ENCODE data around the gene CPN2. TPM values are rescaled to one million over a fixed set of nuclear protein-coding genes. Genes with fewer than 3 reads are reported as not detected.

CPN2 gene
- total RNA-seq, 4 donors from 2014 or later, result not detected

GRCh38 chr3:194312186-194312742 is 38.9 kb downstream of the CPN2 start:
- H3K36me3 ChIP-seq, result no peaks in the 10 kb centered on the region
- no peak overlapping the region for H3K4me3 ChIP-seq
- DNase-seq, result no peak
- no peak for TF ChIP-seq POLR2A (IDR thresholded peaks at IDR 0.05)
- TF ChIP-seq CTCF (IDR thresholded peaks at IDR 0.05), result no peak
- peaks cover 0 to 16% (median 1%) of the 10 kb centered on the region in 4 donors for H3K4me1 ChIP-seq
- H3K9me3 ChIP-seq, result no peaks in the 10 kb centered on the region
- no peaks in the 10 kb centered on the region for H3K27me3 ChIP-seq
- peak overlapping the region in 1 of 4 donors; percentile 36 for H3K27ac ChIP-seq

GRCh38 chr3:194311000-194311399 is 40.1 kb downstream of the CPN2 start:
- no peak overlapping the region for H3K4me3 ChIP-seq
- TF ChIP-seq CTCF (IDR thresholded peaks at IDR 0.05) (no peak), POLR2A (IDR thresholded peaks at IDR 0.05) (no peak)
- H3K36me3 ChIP-seq, result no peaks in the 10 kb centered on the region
- H3K9me3 ChIP-seq, result no peaks in the 10 kb centered on the region
- no peak for DNase-seq
- peaks cover 0 to 15% (median 5%) of the 10 kb centered on the region in 4 donors for H3K4me1 ChIP-seq
- no peaks in the 10 kb centered on the region for H3K27me3 ChIP-seq
- H3K27ac ChIP-seq, result no peak overlapping the region

GRCh38 chr3:194310060-194310835 is 40.9 kb downstream of the CPN2 start:
- H3K9me3 ChIP-seq, result no peaks in the 10 kb centered on the region
- TF ChIP-seq POLR2A (IDR thresholded peaks at IDR 0.05), result no peak
- TF ChIP-seq CTCF (IDR thresholded peaks at IDR 0.05), result no peak
- no peaks in the 10 kb centered on the region for H3K27me3 ChIP-seq
- H3K4me1 ChIP-seq, result peaks cover 0 to 11% (median 5%) of the 10 kb centered on the region in 4 donors
- DNase-seq, result no peak
- no peak overlapping the region for H3K27ac ChIP-seq
- no peaks in the 10 kb centered on the region for H3K36me3 ChIP-seq
- H3K4me3 ChIP-seq, result no peak overlapping the region

- Histone ChIP-seq H3K27me3 (no peaks in the 10 kb centered on the region), H3K36me3 (no peaks in the 10 kb centered on the region), H3K9me3 (no peaks in the 10 kb centered on the region), H3K27ac (no peak overlapping the region), H3K4me1 (peaks cover 0 to 11% (median 2%) of the 10 kb centered on the region in 4 donors), H3K4me3 (no peak overlapping the region)
- no peak for DNase-seq
- TF ChIP-seq CTCF (IDR thresholded peaks at IDR 0.05), result no peak
- TF ChIP-seq POLR2A (IDR thresholded peaks at IDR 0.05), result no peak
These were observed 42.3 kb downstream of the CPN2 start for GRCh38 chr3:194308601-194309449.

GRCh38 chr3:194307849-194308248 is 43.3 kb downstream of the CPN2 start:
- peaks cover 0 to 11% (median 0%) of the 10 kb centered on the region in 4 donors for H3K4me1 ChIP-seq
- H3K4me3 ChIP-seq, result no peak overlapping the region
- TF ChIP-seq POLR2A (IDR thresholded peaks at IDR 0.05), result no peak
- no peaks in the 10 kb centered on the region for H3K9me3 ChIP-seq
- H3K27me3 ChIP-seq, result no peaks in the 10 kb centered on the region
- H3K27ac ChIP-seq, result no peak overlapping the region
- DNase-seq, result no peak
- H3K36me3 ChIP-seq, result no peaks in the 10 kb centered on the region
